ENCODE data around the gene OR2AG1.
"Not testable (repeated sequence)": the region's sequence is repeated elsewhere in the genome, so short reads cannot be mapped to it uniquely, and the experiment has no call there.

The OR2AG1 gene

GRCh38 chr11:6794639-6795038 is 11.8 kb downstream of the OR2AG1 start:
- DNase-seq (ENCODE audit: low spot score), result no peak

GRCh38 chr11:6799402-6799801 is 16.6 kb downstream of the OR2AG1 start, which contains the start of gene OR6A2:
OR6A2 (minus strand) TSS chr11:6799689; CDS start chr11:6795708, 3,981 bp downstream.
- no peak for DNase-seq (ENCODE audit: low spot score)

- not testable (repeated sequence) for DNase-seq (ENCODE audit: low spot score)
Observed at GRCh38 chr11:6801075-6801474, 18.3 kb downstream of the OR2AG1 start.

GRCh38 chr11:6812390-6813005 is 29.7 kb downstream of the OR2AG1 start:
- DNase-seq (ENCODE audit: low spot score), result peak; percentile 56

- no peak for DNase-seq (ENCODE audit: low spot score)
Observed at GRCh38 chr11:6813656-6814055, 30.8 kb downstream of the OR2AG1 start.

GRCh38 chr11:6817694-6818093 is 34.9 kb downstream of the OR2AG1 start:
- DNase-seq (ENCODE audit: low spot score), result no peak

- no peak for DNase-seq (ENCODE audit: low spot score)
Observed at GRCh38 chr11:6818967-6819366, 36.1 kb downstream of the OR2AG1 start.

GRCh38 chr11:6824136-6824823 is 41.5 kb downstream of the OR2AG1 start:
- DNase-seq (ENCODE audit: low spot score), result no peak

GRCh38 chr11:6825231-6825744 is 42.5 kb downstream of the OR2AG1 start:
- DNase-seq (ENCODE audit: low spot score), result no peak

GRCh38 chr11:6828103-6828502 is 45.3 kb downstream of the OR2AG1 start:
- DNase-seq (ENCODE audit: low spot score), result no peak

GRCh38 chr11:6833356-6833755 is 50.5 kb downstream of the OR2AG1 start:
- DNase-seq (ENCODE audit: low spot score), result no peak

- no peak for DNase-seq (ENCODE audit: low spot score)
Observed at GRCh38 chr11:6834021-6834420, 51.2 kb downstream of the OR2AG1 start.

Data from hematopoietic multipotent progenitor cell treated with erythropoietin and hydrocortisone succinate and interleukin-3 and kit ligand, for 15 days (in vitro differentiated cells).